ENCODE data around the gene EEF1A1. TPM values are rescaled to one million over a fixed set of nuclear protein-coding genes. Genes with fewer than 3 reads are reported as not detected.
"Not testable (repeated sequence)": the region's sequence is repeated elsewhere in the genome, so short reads cannot be mapped to it uniquely, and the experiment has no call there.

Gene EEF1A1
- total RNA-seq, 1 donor from 2014 or later, result 8,244 TPM

DNA sequence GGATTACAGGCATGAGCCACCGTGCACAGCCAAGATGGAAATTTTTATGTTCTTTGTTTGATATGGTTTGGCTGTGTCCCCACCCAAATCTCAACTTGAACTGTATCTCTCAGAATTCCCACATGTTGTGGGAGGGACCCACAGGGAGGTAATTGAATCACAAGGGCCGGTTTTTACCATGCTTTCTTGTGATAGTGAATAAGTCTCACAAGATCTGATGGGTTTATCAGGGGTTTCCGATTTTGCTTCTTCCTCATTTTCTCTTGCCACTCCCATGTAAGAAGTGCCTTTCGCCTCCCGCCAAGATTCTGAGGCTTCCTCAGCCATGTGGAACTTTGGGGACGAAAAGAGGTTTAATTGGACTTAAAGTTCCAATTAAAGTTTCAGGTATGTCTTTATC is 14.6 kb downstream of the EEF1A1 start:
- DNase-seq (ENCODE audit: low spot score), result no peak

DNA sequence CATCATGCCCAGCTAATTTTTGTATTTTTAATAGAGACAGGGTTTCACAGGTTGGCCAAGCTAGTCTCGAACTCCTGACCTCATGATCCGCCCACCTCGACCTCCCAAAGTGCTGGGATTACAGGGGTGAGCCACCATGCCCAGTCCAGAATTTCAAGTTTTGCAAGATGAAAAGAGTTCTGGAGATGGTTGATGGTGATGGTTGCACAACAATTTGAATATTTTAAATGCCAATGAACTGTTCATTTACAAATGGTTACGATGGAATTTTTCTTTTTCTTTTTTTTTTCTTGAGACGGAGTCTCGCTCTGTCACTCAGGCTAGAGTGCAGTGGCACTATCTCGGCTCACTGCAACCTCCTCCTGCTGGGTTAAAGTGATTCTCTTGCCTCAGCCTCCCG is 15.1 kb downstream of the EEF1A1 start:
- not testable (repeated sequence) for DNase-seq (ENCODE audit: low spot score)

DNA sequence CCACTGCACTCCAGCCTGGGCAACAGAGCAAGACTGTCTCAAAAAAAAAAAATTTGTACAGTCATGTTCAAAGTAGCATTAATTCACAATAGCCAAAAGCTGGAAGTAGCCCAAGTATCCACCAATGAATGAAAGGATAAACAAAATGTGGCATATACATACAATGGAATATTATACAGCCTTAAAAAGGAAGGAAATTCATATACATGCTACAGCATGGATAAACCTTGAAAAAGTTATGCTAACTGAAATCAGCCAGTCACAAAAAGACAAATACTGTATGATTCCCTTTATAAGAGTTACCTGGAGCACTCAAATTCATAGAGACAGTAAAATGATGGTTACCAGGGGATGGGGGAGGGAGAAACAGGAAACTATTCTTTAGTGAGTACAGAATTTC is 15.7 kb downstream of the EEF1A1 start:
- no peak for DNase-seq (ENCODE audit: low spot score)

DNA sequence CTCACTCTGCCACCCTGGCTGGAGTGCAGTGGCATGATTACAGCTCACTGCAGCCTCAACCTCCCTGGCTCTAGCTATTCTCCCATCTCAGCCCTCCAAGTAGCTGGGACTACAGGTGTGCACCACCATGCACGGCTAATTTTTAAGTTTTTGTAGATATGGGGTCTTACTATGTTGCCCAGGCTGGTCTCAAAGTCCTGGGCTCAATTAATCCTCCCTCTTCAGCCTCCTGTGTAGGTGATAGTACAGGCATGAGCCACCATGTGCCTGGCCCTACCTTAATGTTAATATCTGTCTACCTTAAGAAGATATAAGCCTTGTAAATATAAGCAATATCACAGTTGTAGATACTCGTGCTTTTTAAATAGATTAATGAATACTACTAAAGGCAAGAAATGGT is 16.7 kb downstream of the EEF1A1 start:
- no peak for DNase-seq (ENCODE audit: low spot score)

DNA sequence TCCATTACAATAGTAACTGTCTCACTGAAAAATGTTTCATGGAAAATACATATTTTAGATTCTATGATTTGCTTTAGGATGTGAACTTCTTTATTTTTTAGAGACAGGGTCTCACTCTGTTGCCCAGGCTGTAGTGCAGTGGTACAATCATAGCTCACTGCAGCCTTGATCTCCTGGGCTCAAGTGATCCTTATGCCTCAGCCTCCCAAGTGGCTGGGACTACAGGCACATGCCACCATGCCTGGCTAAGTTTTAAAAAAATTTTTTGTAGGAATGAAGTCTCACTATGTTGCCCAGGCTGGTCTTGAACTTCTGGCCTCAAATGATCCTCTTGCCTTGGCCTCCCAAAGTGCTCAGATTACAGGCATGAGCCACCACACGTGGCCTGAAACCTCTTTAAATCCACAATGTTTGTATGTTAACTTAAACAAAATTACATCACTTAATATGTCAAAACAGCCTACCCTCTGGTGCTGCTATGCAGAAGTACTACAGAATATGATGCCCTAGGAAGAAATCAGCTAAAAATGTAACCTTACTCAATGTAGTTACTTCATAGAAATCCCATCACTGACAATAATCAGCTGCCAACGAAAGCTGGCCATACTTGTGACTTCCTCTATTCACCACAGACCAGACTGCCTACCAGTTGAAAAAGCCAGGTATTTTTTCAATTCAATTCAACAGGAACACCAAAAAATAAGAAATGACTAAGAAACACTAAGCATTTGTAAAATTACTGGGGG is 17.6 kb downstream of the EEF1A1 start:
- no peak for DNase-seq (ENCODE audit: low spot score)

DNA sequence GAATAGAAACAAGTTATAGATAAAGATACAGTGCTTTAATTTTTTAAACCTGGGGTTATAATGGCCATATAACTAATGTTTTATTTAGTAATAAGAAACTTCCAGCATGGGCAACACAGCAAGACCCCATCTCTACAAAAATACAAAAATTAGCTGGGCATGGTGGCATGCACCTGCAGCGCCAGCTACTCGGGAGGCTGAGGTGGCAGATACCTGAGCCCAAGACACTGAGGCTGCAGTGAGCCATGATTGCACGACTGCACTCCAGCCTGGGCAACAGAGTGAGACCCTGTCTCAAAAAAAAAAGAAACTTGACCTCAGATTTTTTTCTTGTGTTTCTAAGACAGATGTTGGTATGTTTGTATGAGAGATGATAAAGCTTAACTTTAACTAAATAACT is 22.9 kb downstream of the EEF1A1 start:
- no peak for DNase-seq (ENCODE audit: low spot score)

DNA sequence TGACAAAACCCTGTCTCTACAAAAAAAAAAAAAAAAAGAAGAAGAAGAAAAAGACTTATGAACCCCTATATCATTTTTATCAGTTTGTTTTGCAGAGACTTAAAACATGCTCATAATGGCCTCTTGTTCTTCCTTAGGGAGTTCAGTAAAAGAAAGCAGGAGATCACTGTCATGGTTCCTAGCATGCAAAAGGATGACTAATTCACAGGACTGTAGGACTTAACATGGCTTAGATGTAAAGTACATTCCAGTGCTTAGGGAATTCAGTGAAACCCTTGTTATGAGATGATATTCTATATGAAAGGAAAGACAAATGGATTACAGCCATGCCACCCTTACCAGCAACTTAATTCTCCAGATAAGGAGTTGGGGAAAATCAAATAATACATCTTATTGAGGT is 29.5 kb downstream of the EEF1A1 start:
- DNase-seq (ENCODE audit: low spot score), result no peak

DNA sequence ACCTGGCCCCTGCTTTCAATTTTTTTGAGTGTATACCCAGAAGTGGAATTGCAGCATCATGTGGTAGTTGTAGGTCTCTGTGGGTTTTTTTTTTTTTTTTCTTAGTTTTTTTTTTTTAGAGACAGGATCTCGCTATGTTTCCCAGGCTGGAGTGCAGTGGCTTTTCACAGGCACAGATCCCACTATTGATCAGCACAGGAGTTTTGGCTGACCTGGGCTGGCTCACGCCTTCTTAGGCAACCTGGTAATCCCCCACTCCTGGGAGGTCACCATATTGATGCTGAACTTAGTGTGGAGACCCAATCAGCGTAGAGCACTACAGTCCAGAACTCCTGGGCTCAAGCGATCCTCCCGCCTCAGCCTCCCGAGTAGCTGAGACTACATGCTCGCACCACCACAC is 33.4 kb downstream of the EEF1A1 start:
- DNase-seq (ENCODE audit: low spot score), result no peak

DNA sequence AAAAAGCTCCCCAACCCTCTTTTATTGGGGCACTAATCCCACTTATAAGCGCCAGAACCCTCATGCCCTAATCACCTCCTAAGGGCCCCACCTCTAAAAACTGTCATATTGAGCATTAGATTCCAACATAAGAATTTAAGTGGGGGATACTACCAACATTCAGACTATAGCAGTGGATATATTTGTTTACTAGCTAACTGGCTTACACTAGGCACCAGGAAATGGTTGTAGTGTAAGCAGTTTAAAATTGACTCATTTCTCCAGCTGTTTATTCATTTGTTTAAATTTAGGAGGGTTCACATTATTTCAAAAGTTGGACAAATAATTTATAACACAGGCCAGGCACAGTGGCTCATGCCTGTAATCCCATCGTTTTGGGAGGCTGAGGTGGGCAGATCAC is 36.4 kb downstream of the EEF1A1 start:
- no peak for DNase-seq (ENCODE audit: low spot score)

DNA sequence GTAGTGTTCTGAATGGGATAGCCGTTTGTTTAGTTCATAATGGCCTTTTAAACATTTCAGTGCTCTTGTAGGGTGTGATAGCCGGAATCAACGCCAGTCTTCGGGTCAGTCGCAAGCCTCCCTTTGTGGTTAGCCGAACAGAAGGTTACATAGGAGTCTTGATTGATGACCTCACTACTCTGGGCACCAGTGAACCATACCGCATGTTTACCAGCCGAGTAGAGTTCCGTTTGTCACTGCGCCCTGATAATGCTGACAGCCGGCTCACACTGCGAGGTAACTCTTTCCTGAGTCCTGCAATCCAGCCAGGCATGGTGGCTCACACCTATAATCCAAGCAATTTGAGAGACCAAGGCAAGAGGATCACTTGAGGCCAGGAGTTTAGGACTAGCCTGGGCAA is 38.9 kb downstream of the EEF1A1 start:
- DNase-seq (ENCODE audit: low spot score), result no peak

DNA sequence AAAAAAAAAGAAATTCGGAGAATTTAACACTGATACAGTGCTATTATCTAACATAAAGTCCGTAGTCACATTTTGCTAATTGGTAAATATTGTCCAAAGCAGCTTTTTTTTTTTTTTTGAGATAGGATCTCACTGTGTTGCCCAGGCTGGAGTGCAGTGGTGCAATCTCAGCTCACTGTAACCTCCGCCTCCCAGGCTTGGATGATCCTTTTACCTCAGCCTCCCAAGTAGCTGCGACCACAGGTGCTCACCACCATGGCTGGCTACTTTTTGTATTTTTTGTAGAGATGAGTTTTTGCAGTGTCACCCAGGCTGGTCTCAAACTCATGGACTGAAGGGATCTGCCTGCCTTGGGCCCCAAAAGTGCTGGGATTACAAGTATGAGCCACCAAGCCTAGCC is 43.4 kb downstream of the EEF1A1 start:
- no peak for DNase-seq (ENCODE audit: low spot score)

DNA sequence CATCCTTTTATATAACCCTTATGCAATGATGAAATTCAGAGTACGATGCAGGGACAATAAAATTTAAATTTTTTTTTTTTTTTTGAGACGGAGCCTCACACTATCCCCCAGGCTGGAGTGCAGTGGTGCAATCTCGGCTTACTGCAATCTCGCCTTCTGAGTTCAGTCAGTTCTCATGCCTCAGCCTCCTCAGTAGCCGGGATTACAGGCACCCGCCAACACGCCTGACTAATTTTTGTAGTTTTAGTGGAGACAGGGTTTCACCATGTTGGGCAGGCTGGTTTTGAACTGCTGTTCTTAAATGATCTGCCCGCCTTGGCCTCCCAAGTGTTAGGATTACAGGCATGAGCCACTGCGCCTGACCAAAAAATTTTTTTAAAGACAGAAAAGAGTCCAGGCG is 44.1 kb downstream of the EEF1A1 start:
- DNase-seq (ENCODE audit: low spot score), result no peak

DNA sequence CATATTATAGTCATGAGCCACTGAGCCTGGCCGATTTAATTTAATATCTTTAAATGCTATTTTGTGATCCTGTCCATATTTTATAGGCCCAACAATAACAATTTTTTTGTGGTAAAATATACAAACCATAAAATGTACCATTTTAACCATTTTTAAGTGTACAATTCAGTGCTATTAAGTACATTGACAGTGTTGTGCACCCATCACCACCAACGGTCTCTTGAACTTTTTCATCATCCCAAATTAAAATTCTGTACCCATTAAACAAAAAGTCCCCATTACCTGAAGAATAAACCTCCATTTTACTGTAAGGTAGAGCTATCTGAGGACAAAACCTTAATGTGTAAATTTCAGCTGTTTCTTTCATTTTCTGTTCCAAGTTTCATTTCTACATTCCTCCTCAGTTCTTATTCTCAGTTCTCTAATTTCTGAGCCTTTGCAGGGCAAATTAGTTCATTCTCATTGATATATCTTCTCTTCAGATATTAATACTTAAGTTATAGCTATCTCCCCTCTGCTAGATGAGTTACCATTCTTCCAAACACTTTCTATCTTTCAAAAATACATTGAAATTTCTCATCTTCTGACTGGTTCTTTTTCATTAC is 49.0 kb downstream of the EEF1A1 start:
- DNase-seq (ENCODE audit: low spot score), result no peak

Other genes with a start within 250 kb of the EEF1A1 start
- gene DPPA5, start 166.8 kb downstream of the EEF1A1 start, total RNA-seq, result not detected
- gene KHDC3L, start 158.4 kb downstream of the EEF1A1 start, total RNA-seq, result not detected
- gene OOEP, start 151.1 kb downstream of the EEF1A1 start, total RNA-seq, result not detected
- gene DDX43, start 126.2 kb downstream of the EEF1A1 start, total RNA-seq, result 0.32 TPM
- gene CGAS, start 68.7 kb downstream of the EEF1A1 start, total RNA-seq, result 6.0 TPM
- gene MTO1, start 59.3 kb downstream of the EEF1A1 start, total RNA-seq, result 20.3 TPM
- gene SLC17A5, start 133.0 kb upstream of the EEF1A1 start, total RNA-seq, result 21.4 TPM
- gene CD109, start 175.2 kb upstream of the EEF1A1 start, total RNA-seq, result 10.8 TPM